HCT116 (cell line): ENCODE results near the gene UBXN11. TPM values are rescaled to one million over a fixed set of nuclear protein-coding genes. Genes with fewer than 3 reads are reported as not detected.

Experiments used
- ATAC-seq: fragments of 200-7000 bp; cut with Tn5 transposase; 2 replicates; pipeline ENCODE4 v1.9.1; 2020; ENCODE audit warnings: mild to moderate bottlenecking, moderate library complexity
- BruUV-seq: library from RNA; stranded (reverse); fragments of 400-500 nt; replicated peaks from 2 replicates; lab custom pipeline; 2021; lab: Mats Ljungman, UMichigan
- CTCF ChIA-PET: fragments of 300-600 bp; sonication (Branson Sonifier 250); formaldehyde crosslinking; loops from one replicate; lab custom pipeline; 2021; ENCODE audit warnings: antibody characterized with exemption; lab: Charles Lee
- POLR2A ChIA-PET: fragments of 300-600, 350-600 bp; sonication (Branson Sonifier 250); formaldehyde crosslinking; loops from one replicate; lab custom pipeline; 2021; ENCODE audit warnings: antibody characterized with exemption; lab: Charles Lee
- RAD21 ChIA-PET, 2 experiments: fragments of 300-600 bp; sonication (Branson Sonifier 250); formaldehyde crosslinking; loops; one replicate each; lab custom pipeline; 2023; ENCODE audit warnings: low total read pairs in 2 of 2; ENCODE audit not compliant: uncharacterized antibody in 2 of 2, unreplicated experiment in 2 of 2, low non-redundant PET in 1 of 2; lab: Charles Lee
- DNase-seq: peaks from one replicate; pipeline ENCODE4 v3.0.0-alpha.2; 2010; ENCODE audit warnings: low read depth, low spot score
- H2AFZ ChIP-seq: fragments of 200-600 bp; shearing (Covaris generic), sonication (generic); 2 replicates; pipeline ENCODE4 v1.6.1; 2017; ENCODE audit warnings: low read depth, mixed run types, mixed read lengths, antibody characterized with exemption, low read length; ENCODE audit not compliant: poor library complexity, severe bottlenecking
- H3K27ac ChIP-seq: 2 replicates; pipeline ENCODE4 v1.5.1; 2012; ENCODE audit warnings: low read depth, low read length
- H3K27me3 ChIP-seq: fragments of 200-600 bp; sonication (generic); 2 replicates; pipeline ENCODE4 v1.6.1; 2016; ENCODE audit warnings: mixed run types, low read length, mixed read lengths; ENCODE audit not compliant: insufficient read depth
- H3K36me3 ChIP-seq, 2 experiments: fragments of 200-500 bp in 1 of 2; fragments of 200-600 bp in 1 of 2; sonication (Bioruptor generic) in 1 of 2; sonication (generic) in 1 of 2; 2 replicates each; pipeline versions ENCODE4 v1.5.1 to v1.6.1; 2014 to 2016; ENCODE audit warnings: low read length in 2 of 2, inconsistent platforms in 1 of 2, mixed read lengths in 1 of 2, mixed run types in 1 of 2; ENCODE audit not compliant: insufficient read depth in 2 of 2, control insufficient read depth in 1 of 2
- H3K4me1 ChIP-seq, 2 experiments: fragments of 200-600 bp in 1 of 2; sonication (generic) in 1 of 2; 2 replicates each; pipeline versions ENCODE4 v1.5.1 to v1.6.1; 2012 to 2017; ENCODE audit warnings: low read length in 2 of 2, inconsistent platforms in 1 of 2, mild to moderate bottlenecking in 1 of 2, mixed read lengths in 1 of 2, mixed run types in 1 of 2, moderate library complexity in 1 of 2; ENCODE audit not compliant: insufficient read depth in 2 of 2, control insufficient read depth in 1 of 2
- H3K4me2 ChIP-seq: fragments of 200-600 bp; sonication (generic); 2 replicates; pipeline ENCODE4 v1.6.1; 2017; ENCODE audit warnings: mixed run types, low read length, mixed read lengths
- H3K4me3 ChIP-seq, 2 experiments: fragments of 200-600 bp in 1 of 2; sonication (generic) in 1 of 2; replicated peaks in 1 of 2; 2 replicates each; pipeline ENCODE4 v1.5.1; 2011 to 2016; ENCODE audit warnings: low read length in 2 of 2, control low read depth in 1 of 2, low read depth in 1 of 2, mild to moderate bottlenecking in 1 of 2, mixed read lengths in 1 of 2, mixed run types in 1 of 2
- H3K79me2 ChIP-seq: fragments of 200-600 bp; sonication (generic); 2 replicates; pipeline ENCODE4 v1.6.1; 2017; ENCODE audit warnings: mild to moderate bottlenecking, mixed run types, low read length, moderate library complexity, mixed read lengths; ENCODE audit not compliant: insufficient read depth
- H3K9ac ChIP-seq: fragments of 200-600 bp; sonication (generic); 2 replicates; pipeline ENCODE4 v1.6.1; 2016; ENCODE audit warnings: low read length, mixed read lengths
- H3K9me2 ChIP-seq: fragments of 200-600 bp; sonication (generic), shearing (Covaris generic); 2 replicates; pipeline ENCODE4 v1.6.1; 2017; ENCODE audit warnings: mixed run types, mild to moderate bottlenecking, moderate library complexity; ENCODE audit not compliant: insufficient read depth
- H3K9me3 ChIP-seq, 2 experiments: fragments of 200-500 bp in 1 of 2; fragments of 200-600 bp in 1 of 2; sonication (Bioruptor generic) in 1 of 2; sonication (generic) in 1 of 2; 2 replicates each; pipeline ENCODE4 v1.6.1; 2014 to 2017; ENCODE audit warnings: low read length in 2 of 2, mixed read lengths in 2 of 2, inconsistent platforms in 1 of 2, low read depth in 1 of 2, mild to moderate bottlenecking in 1 of 2, mixed run types in 1 of 2, moderate library complexity in 1 of 2; ENCODE audit not compliant: control insufficient read depth in 1 of 2, insufficient read depth in 1 of 2
- H4K20me1 ChIP-seq: fragments of 200-600 bp; sonication (generic), shearing (Covaris generic); 2 replicates; pipeline ENCODE4 v1.6.1; 2017; ENCODE audit warnings: mixed run types, mild to moderate bottlenecking, moderate library complexity; ENCODE audit not compliant: insufficient read depth
- CBX3 ChIP-seq: IDR thresholded peaks from 2 replicates; pipeline ENCODE4 v1.6.1; 2012; ENCODE audit warnings: low read depth
- EGR1 ChIP-seq: IDR thresholded peaks from 2 replicates; pipeline ENCODE4 v1.6.1; 2012; ENCODE audit warnings: low read depth
- EZH2 ChIP-seq: fragments of 200-600 bp; sonication (generic); IDR thresholded peaks from 2 replicates; pipeline ENCODE4 v1.6.1; 2017; ENCODE audit warnings: antibody characterized with exemption, mixed run types
- EZH2phosphoT487 ChIP-seq: fragments of 200-600 bp; IDR thresholded peaks from 2 replicates; pipeline ENCODE4 v1.6.1; 2018; ENCODE audit warnings: antibody characterized with exemption, borderline replicate concordance
- FOSL1 ChIP-seq: IDR thresholded peaks from 2 replicates; pipeline ENCODE4 v1.6.1; 2012; ENCODE audit warnings: low read depth
- POLR2A ChIP-seq: IDR thresholded peaks from 2 replicates; pipeline ENCODE4 v1.7.0; 2011; ENCODE audit warnings: borderline replicate concordance; ENCODE audit not compliant: insufficient read depth, insufficient read length; ENCODE audit errors: extremely low read depth
- RAD21 ChIP-seq: IDR thresholded peaks from 2 replicates; pipeline ENCODE4 v1.6.1; 2012; ENCODE audit warnings: low read depth, mild to moderate bottlenecking
- SIN3A ChIP-seq: IDR thresholded peaks from 2 replicates; pipeline ENCODE4 v1.6.1; 2012; ENCODE audit warnings: low read depth
- TCF7L2 ChIP-seq: IDR thresholded peaks from 2 replicates; pipeline ENCODE4 v1.7.0; 2011; ENCODE audit warnings: borderline replicate concordance, inconsistent platforms; ENCODE audit not compliant: insufficient read depth, insufficient read length; ENCODE audit errors: extremely low read depth
- ZBTB33 ChIP-seq: IDR thresholded peaks from 2 replicates; pipeline ENCODE4 v1.6.1; 2011; ENCODE audit warnings: mild to moderate bottlenecking, low read length, moderate library complexity; ENCODE audit not compliant: insufficient replicate concordance; ENCODE audit errors: extremely low read depth
- ZFX ChIP-seq: fragments of 450-650 bp; IDR thresholded peaks from 2 replicates; pipeline ENCODE4 v1.6.1; 2017
- ZNF274 ChIP-seq: fragments of 200-500 bp; sonication (Bioruptor generic); IDR thresholded peaks from 2 replicates; pipeline ENCODE4 v1.6.1; 2014; ENCODE audit warnings: mild to moderate bottlenecking, low read depth, low read length, inconsistent platforms
- intact Hi-C: fragments of 100-400 bp; cut with micrococcal nuclease; formaldehyde crosslinking; loops from 2 replicates; pipeline ENCODE4 v1.10.0; 2022
- total RNA-seq: library from RNA; stranded (reverse); gene quantifications from one replicate; pipeline ENCODE4 v1.2.1, GENCODE V29; 2021; ENCODE audit not compliant: unreplicated experiment

UBXN11 gene
- total RNA-seq, 1 experiment from 2014 or later = 19.3 TPM

GRCh38 chr1:26297057-26297790, 9.2 kb downstream of the UBXN11 start:
- Histone ChIP-seq H3K9me2 (no peaks in the 10 kb centered on the region), H3K9ac (no peak overlapping the region), H3K27me3 (no peaks in the 10 kb centered on the region), H3K79me2 (no peaks in the 10 kb centered on the region), H3K36me3 (0 out of 4 replicates have a peak, but pooled peaks cover 0 to 3% of the 10 kb centered on the region in 2 experiments), H3K4me3 (no peak overlapping the region), H3K27ac (no peak overlapping the region), H2AFZ (no peak overlapping the region), H3K4me1 (0 out of 4 replicates have a peak, but pooled peaks cover 0 to 4% of the 10 kb centered on the region in 2 experiments), H3K9me3 (no peaks in the 10 kb centered on the region), H4K20me1 (no peaks in the 10 kb centered on the region), H3K4me2 (no peak overlapping the region)
- ChIA-PET RAD21 (no interaction called here), CTCF (interaction anchor here (2.5 kb wide), 1 partner anchor 12 kb away, joined by 8 read pairs; no protein-coding TSS in a partner anchor), POLR2A (no interaction called here)
- BruUV-seq = no TSS peak
- ATAC-seq = no peak
- DNase-seq = no peak
- TF ChIP-seq EZH2 = no peak
- TF ChIP-seq CBX3 = no peak
- no peak for TF ChIP-seq RAD21
- no peak for TF ChIP-seq SIN3A
- TF ChIP-seq POLR2A = no peak
- intact Hi-C loops = no loop called here

DNA sequence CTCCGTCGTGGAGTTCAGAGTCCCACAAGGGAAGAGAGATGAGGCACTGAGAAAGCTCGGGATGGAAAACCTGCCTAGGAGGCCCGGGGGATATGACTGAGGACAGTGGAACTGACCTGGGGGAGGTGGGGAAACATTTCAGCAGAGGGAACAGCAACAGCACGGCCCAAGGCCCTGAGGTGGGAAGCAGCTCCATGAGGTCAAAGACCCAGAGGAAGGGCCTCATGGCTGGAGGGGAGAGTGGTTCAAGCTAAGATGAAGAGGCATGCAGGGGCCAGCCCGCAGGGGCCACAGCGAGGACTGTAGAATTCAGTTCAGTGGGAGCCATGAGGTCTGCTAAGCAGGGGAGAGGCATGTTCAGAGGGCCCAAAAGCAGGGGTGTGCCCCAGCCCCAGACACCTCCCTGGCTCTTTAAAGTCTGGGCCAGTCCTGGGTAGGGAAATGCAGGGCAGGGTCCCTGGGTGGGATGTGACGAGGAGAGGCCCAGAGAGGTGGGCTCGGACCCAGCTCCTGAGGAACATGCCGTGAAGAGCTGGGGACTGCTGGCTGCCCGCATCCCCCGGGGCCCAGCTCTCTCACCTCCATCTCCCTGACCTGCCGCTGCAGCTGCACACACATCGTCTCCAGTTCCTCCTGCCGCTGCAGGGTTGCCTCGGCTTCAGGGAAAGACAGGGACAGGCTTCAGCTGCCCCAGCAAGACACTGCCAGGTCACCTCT, 9.9 kb downstream of the UBXN11 start:
- H3K4me2 ChIP-seq = no peak overlapping the region
- H3K4me3 ChIP-seq = no peak overlapping the region
- ATAC-seq (no peak), DNase-seq (no peak)
- no peaks in the 10 kb centered on the region for H3K79me2 ChIP-seq
- POLR2A ChIA-PET = no interaction called here
- H3K4me1 ChIP-seq = 0 out of 4 replicates have a peak, but pooled peaks cover 0 to 4% of the 10 kb centered on the region in 2 experiments
- no peak overlapping the region for H3K9ac ChIP-seq
- CTCF ChIA-PET = no interaction called here
- H3K36me3 ChIP-seq = 0 out of 4 replicates have a peak, but pooled peaks cover 0 to 3% of the 10 kb centered on the region in 2 experiments
- no peak overlapping the region for H3K27ac ChIP-seq
- H3K9me3 ChIP-seq = no peaks in the 10 kb centered on the region
- no peaks in the 10 kb centered on the region for H4K20me1 ChIP-seq
- no peak overlapping the region for H2AFZ ChIP-seq
- no peaks in the 10 kb centered on the region for H3K9me2 ChIP-seq
- BruUV-seq = no TSS peak
- TF ChIP-seq FOSL1 (no peak), EGR1 (no peak), TCF7L2 (no peak), ZNF274 (no peak), ZBTB33 (no peak), ZFX (no peak), EZH2phosphoT487 (no peak)
- RAD21 ChIA-PET = no interaction called here
- intact Hi-C loops = no loop called here
- no peaks in the 10 kb centered on the region for H3K27me3 ChIP-seq
